ENCODE results near the gene S100A4.
"Not testable (repeated sequence)": the region's sequence is repeated elsewhere in the genome, so short reads cannot be mapped to it uniquely, and the experiment has no call there.

S100A4 gene

GRCh38 chr1:153583976-153584375 is 38.4 kb upstream of the S100A4 start:
- peaks cover 4% of the 10 kb centered on the region for H3K27me3 ChIP-seq (ENCODE audit: insufficient read depth, poor library complexity, severe bottlenecking)
- TF ChIP-seq REST (IDR thresholded peaks at IDR 0.05; ENCODE audit: insufficient replicate concordance, low read depth) (no peak), CTCF (IDR thresholded peaks at IDR 0.05; ENCODE audit: insufficient read depth, low read length) (no peak), GABPA (IDR thresholded peaks at IDR 0.05; ENCODE audit: low read depth) (no peak)
- H3K4me3 ChIP-seq (replicated peaks; ENCODE audit: insufficient read depth, low read length): no peak overlapping the region
- no peak for DNase-seq (ENCODE audit: low read depth in 1 of 2, low spot score in 1 of 2)
- H3K27ac ChIP-seq (replicated peaks): no peak overlapping the region

- H3K4me3 ChIP-seq (replicated peaks; ENCODE audit: insufficient read depth, low read length); H3K27me3 ChIP-seq (ENCODE audit: insufficient read depth, poor library complexity, severe bottlenecking); DNase-seq (ENCODE audit: low read depth in 1 of 2, low spot score in 1 of 2); H3K27ac ChIP-seq (replicated peaks): not testable (repeated sequence)
Measured at GRCh38 chr1:153583514-153583913, 37.9 kb upstream of the S100A4 start.

- H3K4me3 ChIP-seq (replicated peaks; ENCODE audit: insufficient read depth, low read length); H3K27me3 ChIP-seq (ENCODE audit: insufficient read depth, poor library complexity, severe bottlenecking); DNase-seq (ENCODE audit: low read depth in 1 of 2, low spot score in 1 of 2); H3K27ac ChIP-seq (replicated peaks): not testable (repeated sequence)
Measured at GRCh38 chr1:153582836-153583235, 37.2 kb upstream of the S100A4 start.

- Histone ChIP-seq H3K4me3 (replicated peaks; ENCODE audit: insufficient read depth, low read length) (no peak overlapping the region), H3K27me3 (ENCODE audit: insufficient read depth, poor library complexity, severe bottlenecking) (peaks cover 9% of the 10 kb centered on the region)
Measured at GRCh38 chr1:153578936-153579335, 33.3 kb upstream of the S100A4 start.

More at GRCh38 chr1:153578936-153579335, 33.3 kb upstream of the S100A4 start:
- no peak for DNase-seq (ENCODE audit: low read depth in 1 of 2, low spot score in 1 of 2)
- TF ChIP-seq GABPA (IDR thresholded peaks at IDR 0.05; ENCODE audit: low read depth) (no peak), POLR2AphosphoS5 (IDR thresholded peaks at IDR 0.05; ENCODE audit: low read depth) (no peak), SPI1 (IDR thresholded peaks at IDR 0.05; ENCODE audit: borderline replicate concordance, low read depth) (no peak), REST (IDR thresholded peaks at IDR 0.05; ENCODE audit: insufficient replicate concordance, low read depth) (no peak), CTCF (IDR thresholded peaks at IDR 0.05; ENCODE audit: insufficient read depth, low read length) (no peak)
- no peak overlapping the region for H3K27ac ChIP-seq (replicated peaks)
